HepG2 (cell line): ENCODE data around the gene MED13. TPM values are rescaled to one million over a fixed set of nuclear protein-coding genes. Genes with fewer than 3 reads are reported as not detected.

Experiments
- ATAC-seq: fragments of 200-7000 bp; cut with Tn5 transposase; 3 replicates; pipeline ENCODE4 v1.9.1; 2020; ENCODE audit warnings: mild to moderate bottlenecking, moderate library complexity
- BruUV-seq: library from RNA; stranded (reverse); fragments of 400-500 nt; replicated peaks from 2 replicates; lab custom pipeline; 2021; lab: Mats Ljungman, UMichigan
- CTCF ChIA-PET: fragments of 300-600 bp; formaldehyde crosslinking; extraction: SDS; loops from one replicate; lab custom pipeline; 2021; ENCODE audit warnings: low total read pairs, inconsistent platforms, low intra/inter-chr PET ratio; lab: Yijun Ruan, JAX
- POLR2A ChIA-PET: fragments of 350-600 bp; sonication (Branson Sonifier 250); formaldehyde crosslinking; loops from one replicate; lab custom pipeline; 2020; ENCODE audit warnings: antibody characterized with exemption, inconsistent platforms; lab: Yijun Ruan, JAX
- DNase-seq: peaks from one replicate; pipeline ENCODE4 v3.0.0-alpha.2; 2015; ENCODE audit warnings: low spot score
- FAIRE-seq: peaks from 3 replicates; lab custom pipeline; 2011; peaks lifted over from hg19 to GRCh38; lab: Jason Lieb, UNC
- H2AFZ ChIP-seq: one replicate; pipeline ENCODE4 v1.6.1; 2011; ENCODE audit warnings: low read length, inconsistent platforms
- H3K27ac ChIP-seq: fragments of 300-600 bp; 3 replicates; pipeline ENCODE4 v1.8.0; 2011; ENCODE audit warnings: mixed run types, mild to moderate bottlenecking, mixed read lengths, low read length, inconsistent platforms; ENCODE audit not compliant: insufficient read depth; ENCODE audit errors: extremely low read length
- H3K27me3 ChIP-seq, 2 experiments: fragments of 200-600 bp in 1 of 2; 2 replicates in 1 of 2; 3 replicates in 1 of 2; pipeline versions ENCODE4 v1.6.0 to v1.8.0; 2011; ENCODE audit warnings: low read length in 2 of 2, mild to moderate bottlenecking in 2 of 2, moderate library complexity in 2 of 2, inconsistent platforms in 1 of 2; ENCODE audit not compliant: insufficient read depth in 2 of 2, control insufficient read depth in 1 of 2
- H3K36me3 ChIP-seq, 2 experiments: fragments of 200-600 bp in 1 of 2; replicated peaks in 1 of 2; 2 replicates in 1 of 2; 3 replicates in 1 of 2; pipeline versions ENCODE4 v1.5.1 to v1.8.0; 2011; ENCODE audit warnings: low read length in 2 of 2, inconsistent platforms in 1 of 2; ENCODE audit not compliant: insufficient read depth in 2 of 2, control insufficient read depth in 1 of 2
- H3K4me1 ChIP-seq: 2 replicates; pipeline ENCODE4 v1.5.1; 2012; ENCODE audit warnings: low read length, inconsistent platforms; ENCODE audit not compliant: insufficient read depth
- H3K4me2 ChIP-seq: 2 replicates; pipeline ENCODE4 v1.6.0; 2011; ENCODE audit warnings: low read depth, low read length, inconsistent platforms
- H3K4me3 ChIP-seq, 3 experiments: fragments of 200-600 bp in 1 of 3; sonication (generic), shearing (Covaris generic) in 1 of 3; replicated peaks in 1 of 3; 2 replicates each; pipeline ENCODE4 v1.5.1; 2011 to 2016; ENCODE audit warnings: low read length in 3 of 3, inconsistent platforms in 2 of 3, low read depth in 2 of 3, mild to moderate bottlenecking in 2 of 3, control low read depth in 1 of 3, mixed read lengths in 1 of 3; ENCODE audit not compliant: insufficient read depth in 1 of 3
- H3K79me2 ChIP-seq: one replicate; pipeline ENCODE4 v1.6.1; 2011; ENCODE audit warnings: low read length, inconsistent platforms; ENCODE audit not compliant: insufficient read depth
- H3K9ac ChIP-seq: 2 replicates; pipeline ENCODE4 v1.6.0; 2011; ENCODE audit warnings: mild to moderate bottlenecking, low read depth, low read length, inconsistent platforms; ENCODE audit not compliant: insufficient read depth
- H3K9me3 ChIP-seq: 2 replicates; pipeline ENCODE4 v1.5.1; 2012; ENCODE audit warnings: mild to moderate bottlenecking, low read length
- H4K20me1 ChIP-seq: 2 replicates; pipeline ENCODE4 v1.6.0; 2011; ENCODE audit warnings: inconsistent platforms, mild to moderate bottlenecking, low read length, moderate library complexity; ENCODE audit not compliant: insufficient read depth
- CHCHD3 ChIP-seq: sonication (generic); formaldehyde crosslinking; IDR thresholded peaks from 2 replicates; pipeline ENCODE4 v1.8.0; 2022; ENCODE audit warnings: mild to moderate bottlenecking, missing genetic modification reagents, moderate library complexity
- HNF1B ChIP-seq: sonication (generic); formaldehyde crosslinking; IDR thresholded peaks from 2 replicates; pipeline ENCODE4 v1.5.1; 2020; ENCODE audit warnings: mild to moderate bottlenecking, moderate library complexity, missing genetic modification reagents
- KLF13 ChIP-seq: sonication (generic); formaldehyde crosslinking; IDR thresholded peaks from 2 replicates; pipeline ENCODE4 v1.4.0; 2020; ENCODE audit warnings: mild to moderate bottlenecking, missing genetic modification reagents
- LCORL ChIP-seq, 2 experiments: fragments of 450-650 bp in 1 of 2; sonication (generic) in 1 of 2; formaldehyde crosslinking in 1 of 2; IDR thresholded peaks; 2 replicates each; pipeline versions ENCODE4 v1.5.0 to v1.6.1; 2017 to 2020; ENCODE audit warnings: antibody characterized with exemption in 1 of 2, missing genetic modification reagents in 1 of 2
- MEIS2 ChIP-seq: sonication (generic); formaldehyde crosslinking; IDR thresholded peaks from 2 replicates; pipeline ENCODE4 v1.9.0; 2021; ENCODE audit warnings: mild to moderate bottlenecking, missing genetic modification reagents
- PAWR ChIP-seq: sonication (generic); formaldehyde crosslinking; IDR thresholded peaks from 2 replicates; pipeline ENCODE4 v1.4.0; 2020; ENCODE audit warnings: missing genetic modification reagents, mild to moderate bottlenecking, borderline replicate concordance
- POLR2G ChIP-seq: fragments of 200-400 bp; formaldehyde crosslinking; IDR thresholded peaks from 2 replicates; pipeline ENCODE4 v1.6.1; 2018; ENCODE audit warnings: mild to moderate bottlenecking, low read depth, low read length, moderate library complexity
- RNF219 ChIP-seq: sonication (generic); formaldehyde crosslinking; IDR thresholded peaks from 2 replicates; pipeline ENCODE4 v1.5.0; 2020; ENCODE audit warnings: mild to moderate bottlenecking, missing genetic modification reagents
- SIX4 ChIP-seq: sonication (generic); formaldehyde crosslinking; IDR thresholded peaks from 2 replicates; pipeline ENCODE4 v1.4.0; 2020; ENCODE audit warnings: missing genetic modification reagents
- SP2 ChIP-seq: sonication (generic); formaldehyde crosslinking; IDR thresholded peaks from 2 replicates; pipeline ENCODE4 v1.5.1; 2020; ENCODE audit warnings: mild to moderate bottlenecking, missing genetic modification reagents
- YEATS2 ChIP-seq: sonication (generic); formaldehyde crosslinking; IDR thresholded peaks from 2 replicates; pipeline ENCODE4 v1.4.0; 2020; ENCODE audit warnings: missing genetic modification reagents, borderline replicate concordance
- ZNF205 ChIP-seq: IDR thresholded peaks from 2 replicates; pipeline ENCODE4 v1.6.1; 2018; ENCODE audit warnings: missing biosample characterization, missing genetic modification reagents
- ZNF343 ChIP-seq: sonication (generic); formaldehyde crosslinking; IDR thresholded peaks from 2 replicates; pipeline ENCODE4 v1.4.0; 2020; ENCODE audit warnings: mild to moderate bottlenecking, missing genetic modification reagents
- ZNF350 ChIP-seq: sonication (generic); formaldehyde crosslinking; IDR thresholded peaks from 2 replicates; pipeline ENCODE4 v1.4.0; 2020; ENCODE audit warnings: mild to moderate bottlenecking, low read depth, missing genetic modification reagents, borderline replicate concordance
- ZNF549 ChIP-seq: sonication (generic); formaldehyde crosslinking; IDR thresholded peaks from 2 replicates; pipeline ENCODE4 v1.5.0; 2020; ENCODE audit warnings: missing genetic modification reagents
- ZNF782 ChIP-seq: sonication (generic); formaldehyde crosslinking; IDR thresholded peaks from 2 replicates; pipeline ENCODE4 v1.4.0; 2020; ENCODE audit warnings: missing genetic modification reagents, mild to moderate bottlenecking, borderline replicate concordance
- WGBS: methylation state at CpG from one replicate; pipeline ENCODE4 v1.1.6; 2017; ENCODE audit warnings: low lambda C conversion rate; 5-methylcytosine and 5-hydroxymethylcytosine counted together
- in situ Hi-C: cut with HindIII; loops from 2 replicates; pipeline ENCODE4 v1.10.0; 2017; ENCODE audit warnings: low pct_unique_long_range_greater_than_20kb; ENCODE audit not compliant: extremely low pct_ligation_motif_present
- intact Hi-C: fragments of 100-400 bp; cut with micrococcal nuclease; formaldehyde crosslinking; loops from one replicate; pipeline ENCODE4 v1.10.0; 2022; ENCODE audit not compliant: unreplicated experiment
- polyA plus RNA-seq, 8 experiments: library from polyadenylated mRNA; depleted of rRNA in 3 of 8; stranded (reverse) in 7 of 8; unstranded in 1 of 8; fragments of >200 nt; fragmentation: Illumina TruSeq in 4 of 8; extraction: Trizol in 4 of 8; gene quantifications; 2 replicates each; pipeline versions ENCODE4 v1.2.1 to v1.2.3, GENCODE V29; 2011 to 2016; ENCODE audit warnings: low read depth in 4 of 8, missing spikeins in 1 of 8, mixed read lengths in 1 of 8; ENCODE audit not compliant: insufficient read depth in 1 of 8
- total RNA-seq, 5 experiments: library from RNA; depleted of rRNA; stranded (reverse); fragments of >200 nt; fragmentation: Illumina TruSeq; extraction: Trizol; gene quantifications; 2 replicates each; pipeline ENCODE4 v1.2.3, GENCODE V29; 2016; ENCODE audit warnings: low read depth in 1 of 5

Gene MED13
- total and polyA plus RNA-seq, 2 of the 13 experiments (the other 11 are each of a cell fraction or from before 2014, with no cell fraction given), result 27.4 to 69.1 TPM

- CTCF ChIA-PET, result no interaction called here
- H3K36me3 ChIP-seq, result peaks cover 11 to 45% of the 10 kb centered on the region in 2 experiments
- no peaks in the 10 kb centered on the region for H3K9me3 ChIP-seq
- H3K4me1 ChIP-seq, result no peaks in the 10 kb centered on the region
- H4K20me1 ChIP-seq, result no peaks in the 10 kb centered on the region; the same call in 1 of the 2 replicates
- DNase-seq, result no peak
- no peak overlapping the region for H2AFZ ChIP-seq
- no peak overlapping the region for H3K27ac ChIP-seq
- H3K4me3 ChIP-seq, result no peak overlapping the region
- no peaks in the 10 kb centered on the region; a peak in 1 of 5 replicates for H3K27me3 ChIP-seq
- H3K79me2 ChIP-seq, result peaks cover 17% of the 10 kb centered on the region
- H3K4me2 ChIP-seq, result no peak overlapping the region
- TF ChIP-seq KLF13 (no peak), SIX4 (no peak), MEIS2 (CRISPR knock-in tag) (no peak), CHCHD3 (CRISPR knock-in tag) (no peak), ZNF549 (CRISPR knock-in tag) (no peak), YEATS2 (CRISPR knock-in tag) (no peak), PAWR (CRISPR knock-in tag) (no peak), POLR2G (no peak), HNF1B (CRISPR knock-in tag) (no peak), RNF219 (CRISPR knock-in tag) (no peak), SP2 (no peak), ZNF343 (CRISPR knock-in tag) (no peak), ZNF350 (CRISPR knock-in tag) (no peak), ZNF205 (CRISPR knock-in tag) (no peak), ZNF782 (no peak), LCORL (IDR thresholded peaks at IDR 0.05) (no peak), LCORL (CRISPR knock-in tag; IDR thresholded peaks at IDR 0.05) (no peak)
- TF ChIP-seq, all 625 proteins: peak for 0
- WGBS, result 99% methylated on average over 2 of the region's 2 CpGs
- POLR2A ChIA-PET, result no interaction called here
- no TSS peak for BruUV-seq
- FAIRE-seq, result no peak
- no peak overlapping the region for H3K9ac ChIP-seq
- in situ Hi-C loops, result no loop called here
- ATAC-seq, result no peak
- intact Hi-C loops, result loop anchor here (5.0 kb wide), 1 partner anchor 110 kb away; no protein-coding TSS in a partner anchor
Measured at GRCh38 chr17:61997664-61998063, 67.4 kb downstream of the MED13 start.
